ENCODE results near the gene MMP17. TPM values are rescaled to one million over a fixed set of nuclear protein-coding genes. Genes with fewer than 3 reads are reported as not detected.
"Not testable (repeated sequence)": the region's sequence is repeated elsewhere in the genome, so short reads cannot be mapped to it uniquely, and the experiment has no call there.

MMP17 gene
- total and polyA plus RNA-seq, 10 of the 15 experiments (the other 5 are each of a cell fraction or from before 2014, with no cell fraction given) = 0.11 to 0.28 (median 0.23) TPM; not detected in 7

DNA sequence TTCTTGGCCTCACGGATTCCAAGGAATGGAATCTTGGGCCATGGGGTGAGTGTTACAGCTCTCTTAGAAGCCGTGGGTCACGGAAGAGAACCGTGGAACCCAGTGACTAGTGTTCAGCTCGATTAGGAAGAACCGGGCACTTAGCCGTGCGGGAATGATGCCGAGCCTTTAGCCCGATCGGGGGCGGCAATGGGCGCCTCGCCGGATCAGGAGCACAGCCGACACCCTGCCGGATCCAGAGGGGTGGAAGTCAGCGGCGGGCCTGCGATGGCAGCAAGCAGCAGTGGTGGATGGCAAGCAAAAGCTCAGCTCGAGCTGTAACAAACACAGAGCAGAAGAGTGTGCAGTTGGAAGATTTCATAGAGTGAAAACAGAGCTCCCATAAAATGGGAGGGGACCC, 45.1 kb downstream of the MMP17 start:
- Histone ChIP-seq H4K20me1 (ENCODE audit: control insufficient read depth, insufficient read depth) (no peaks in the 10 kb centered on the region), H2AFZ (ENCODE audit: control insufficient read depth, low read depth, low read length) (no peak overlapping the region), H3K27me3 (replicated peaks in 1 of 2; ENCODE audit: control insufficient read depth in 2 of 2, insufficient read depth in 2 of 2, low read length in 1 of 2) (no peaks in the 10 kb centered on the region), H3K79me2 (ENCODE audit: control insufficient read depth, insufficient read depth, low read length) (no peaks in the 10 kb centered on the region), H3K4me1 (ENCODE audit: control insufficient read depth, insufficient read depth, low read length) (no peaks in the 10 kb centered on the region), H3K27ac (ENCODE audit: control insufficient read depth, insufficient read depth) (no peak overlapping the region), H3K9me3 (replicated peaks; ENCODE audit: control insufficient read depth, insufficient read depth, low read length) (no peaks in the 10 kb centered on the region), H3K36me3 (ENCODE audit: control insufficient read depth in 2 of 2, insufficient read depth in 2 of 2, low read length in 1 of 2) (no peaks in the 10 kb centered on the region), H3K4me3 (no peak overlapping the region), H3K9ac (ENCODE audit: control insufficient read depth, insufficient read depth, low read length) (no peak overlapping the region), H3K4me2 (ENCODE audit: control insufficient read depth, insufficient read depth) (no peak overlapping the region)
- ChIA-PET SMC1A (ENCODE audit: uncharacterized antibody, unreplicated experiment) (no interaction called here), RAD21 (ENCODE audit: unreplicated experiment) (no interaction called here), POLR2A (interaction anchor here (0.6 kb wide), 1 partner anchor 175 kb away, joined by 3 read pairs; no protein-coding TSS in a partner anchor), CTCF (no interaction called here)
- BruUV-seq (replicated peaks) = no TSS peak
- intact Hi-C loops (cut with micrococcal nuclease; ENCODE audit: unreplicated experiment) (no loop called here), in situ Hi-C loops (cut with MboI) (no loop called here)
- no peak for FAIRE-seq
- 76% methylated on average over 21 of the region's 21 CpGs for WGBS (ENCODE audit: insufficient coverage, insufficient replicate concordance, low lambda C conversion rate, missing lambda C conversion rate)
- no peak for ATAC-seq
- TF ChIP-seq, protein P1, sequence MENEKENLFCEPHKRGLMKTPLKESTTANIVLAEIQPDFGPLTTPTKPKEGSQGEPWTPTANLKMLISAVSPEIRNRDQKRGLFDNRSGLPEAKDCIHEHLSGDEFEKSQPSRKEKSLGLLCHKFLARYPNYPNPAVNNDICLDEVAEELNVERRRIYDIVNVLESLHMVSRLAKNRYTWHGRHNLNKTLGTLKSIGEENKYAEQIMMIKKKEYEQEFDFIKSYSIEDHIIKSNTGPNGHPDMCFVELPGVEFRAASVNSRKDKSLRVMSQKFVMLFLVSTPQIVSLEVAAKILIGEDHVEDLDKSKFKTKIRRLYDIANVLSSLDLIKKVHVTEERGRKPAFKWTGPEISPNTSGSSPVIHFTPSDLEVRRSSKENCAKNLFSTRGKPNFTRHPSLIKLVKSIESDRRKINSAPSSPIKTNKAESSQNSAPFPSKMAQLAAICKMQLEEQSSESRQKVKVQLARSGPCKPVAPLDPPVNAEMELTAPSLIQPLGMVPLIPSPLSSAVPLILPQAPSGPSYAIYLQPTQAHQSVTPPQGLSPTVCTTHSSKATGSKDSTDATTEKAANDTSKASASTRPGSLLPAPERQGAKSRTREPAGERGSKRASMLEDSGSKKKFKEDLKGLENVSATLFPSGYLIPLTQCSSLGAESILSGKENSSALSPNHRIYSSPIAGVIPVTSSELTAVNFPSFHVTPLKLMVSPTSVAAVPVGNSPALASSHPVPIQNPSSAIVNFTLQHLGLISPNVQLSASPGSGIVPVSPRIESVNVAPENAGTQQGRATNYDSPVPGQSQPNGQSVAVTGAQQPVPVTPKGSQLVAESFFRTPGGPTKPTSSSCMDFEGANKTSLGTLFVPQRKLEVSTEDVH (IDR thresholded peaks at IDR 0.05; ENCODE audit: low read depth, partially characterized antibody) = no peak
- TF ChIP-seq CBX5 (IDR thresholded peaks at IDR 0.05; ENCODE audit: low read depth) (no peak), TCF12 (IDR thresholded peaks at IDR 0.05; ENCODE audit: low read depth, low read length) (no peak), HDGF (IDR thresholded peaks at IDR 0.05) (no peak), BMI1 (IDR thresholded peaks at IDR 0.05; ENCODE audit: borderline replicate concordance) (no peak), MTA3 (IDR thresholded peaks at IDR 0.05; ENCODE audit: borderline replicate concordance, low read length) (no peak)
- TF ChIP-seq, protein P2, sequence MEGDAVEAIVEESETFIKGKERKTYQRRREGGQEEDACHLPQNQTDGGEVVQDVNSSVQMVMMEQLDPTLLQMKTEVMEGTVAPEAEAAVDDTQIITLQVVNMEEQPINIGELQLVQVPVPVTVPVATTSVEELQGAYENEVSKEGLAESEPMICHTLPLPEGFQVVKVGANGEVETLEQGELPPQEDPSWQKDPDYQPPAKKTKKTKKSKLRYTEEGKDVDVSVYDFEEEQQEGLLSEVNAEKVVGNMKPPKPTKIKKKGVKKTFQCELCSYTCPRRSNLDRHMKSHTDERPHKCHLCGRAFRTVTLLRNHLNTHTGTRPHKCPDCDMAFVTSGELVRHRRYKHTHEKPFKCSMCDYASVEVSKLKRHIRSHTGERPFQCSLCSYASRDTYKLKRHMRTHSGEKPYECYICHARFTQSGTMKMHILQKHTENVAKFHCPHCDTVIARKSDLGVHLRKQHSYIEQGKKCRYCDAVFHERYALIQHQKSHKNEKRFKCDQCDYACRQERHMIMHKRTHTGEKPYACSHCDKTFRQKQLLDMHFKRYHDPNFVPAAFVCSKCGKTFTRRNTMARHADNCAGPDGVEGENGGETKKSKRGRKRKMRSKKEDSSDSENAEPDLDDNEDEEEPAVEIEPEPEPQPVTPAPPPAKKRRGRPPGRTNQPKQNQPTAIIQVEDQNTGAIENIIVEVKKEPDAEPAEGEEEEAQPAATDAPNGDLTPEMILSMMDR (IDR thresholded peaks at IDR 0.05 in 2 of 3, conservative IDR thresholded peaks at IDR 0.05 in 1 of 3; ENCODE audit: control insufficient read depth in 2 of 3, extremely low read depth in 1 of 3, insufficient read depth in 1 of 3, low read depth in 3 of 3, low read length in 3 of 3) = no peak
- DNase-seq (ENCODE audit: low read depth, low spot score) = no peak

DNA sequence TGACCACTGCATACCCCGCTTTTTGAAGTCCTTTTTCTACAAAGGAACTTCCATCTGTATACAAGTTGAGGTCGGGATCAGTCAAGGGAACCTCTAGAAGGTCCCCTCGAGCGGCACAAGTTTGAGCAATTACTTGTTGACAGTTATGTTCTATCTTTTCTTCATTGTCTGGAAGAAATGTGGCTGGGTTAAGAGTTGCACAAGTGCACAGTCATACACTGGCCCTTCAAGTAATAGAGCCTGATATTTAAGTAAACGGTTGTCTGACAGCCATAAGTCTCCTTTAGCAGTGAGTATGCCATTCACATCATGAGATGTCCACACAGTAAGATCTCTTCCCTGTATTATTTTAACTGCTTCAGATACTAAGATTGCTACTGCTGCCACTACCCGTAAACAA, 46.8 kb downstream of the MMP17 start:
- H3K36me3 ChIP-seq (ENCODE audit: control insufficient read depth in 2 of 2, insufficient read depth in 2 of 2, low read length in 1 of 2); POLR2A ChIA-PET; H4K20me1 ChIP-seq (ENCODE audit: control insufficient read depth, insufficient read depth); H3K4me1 ChIP-seq (ENCODE audit: control insufficient read depth, insufficient read depth, low read length); in situ Hi-C loops (cut with MboI); H3K4me3 ChIP-seq; intact Hi-C loops (cut with micrococcal nuclease; ENCODE audit: unreplicated experiment); H3K27me3 ChIP-seq (replicated peaks in 1 of 2; ENCODE audit: control insufficient read depth in 2 of 2, insufficient read depth in 2 of 2, low read length in 1 of 2); H3K79me2 ChIP-seq (ENCODE audit: control insufficient read depth, insufficient read depth, low read length); SMC1A ChIA-PET (ENCODE audit: uncharacterized antibody, unreplicated experiment); RAD21 ChIA-PET (ENCODE audit: unreplicated experiment); BruUV-seq (replicated peaks); H3K27ac ChIP-seq (ENCODE audit: control insufficient read depth, insufficient read depth); H3K9ac ChIP-seq (ENCODE audit: control insufficient read depth, insufficient read depth, low read length); H2AFZ ChIP-seq (ENCODE audit: control insufficient read depth, low read depth, low read length); CTCF ChIA-PET; H3K9me3 ChIP-seq (replicated peaks; ENCODE audit: control insufficient read depth, insufficient read depth, low read length); H3K4me2 ChIP-seq (ENCODE audit: control insufficient read depth, insufficient read depth); FAIRE-seq; DNase-seq (ENCODE audit: low read depth, low spot score); ATAC-seq: not testable (repeated sequence)
- 43% methylated on average over 6 of the region's 6 CpGs for WGBS (ENCODE audit: insufficient coverage, insufficient replicate concordance, low lambda C conversion rate, missing lambda C conversion rate)

DNA sequence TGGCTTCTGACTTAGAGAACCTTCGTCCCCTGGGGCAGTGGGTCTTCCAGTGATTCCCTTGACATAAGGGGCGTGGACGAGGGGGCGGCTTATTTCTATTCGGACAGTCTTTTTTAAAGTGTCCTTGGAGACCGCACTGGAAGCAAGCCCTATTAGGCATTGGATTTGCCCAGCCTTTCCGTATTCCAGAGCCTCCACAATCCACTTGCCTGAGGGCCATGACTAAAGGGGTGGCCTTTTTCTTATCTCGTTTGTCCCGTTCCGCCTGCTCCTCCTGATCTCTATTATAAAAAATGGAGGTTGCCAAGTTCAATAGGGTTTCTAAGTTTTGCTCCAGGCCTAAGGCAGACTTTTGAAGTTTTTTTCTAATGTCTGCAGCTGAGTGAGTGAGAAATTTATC, 49.0 kb downstream of the MMP17 start:
- H3K4me2 ChIP-seq (ENCODE audit: control insufficient read depth, insufficient read depth); H3K36me3 ChIP-seq (ENCODE audit: control insufficient read depth in 2 of 2, insufficient read depth in 2 of 2, low read length in 1 of 2); H3K79me2 ChIP-seq (ENCODE audit: control insufficient read depth, insufficient read depth, low read length); BruUV-seq (replicated peaks); H3K4me1 ChIP-seq (ENCODE audit: control insufficient read depth, insufficient read depth, low read length); FAIRE-seq; SMC1A ChIA-PET (ENCODE audit: uncharacterized antibody, unreplicated experiment); RAD21 ChIA-PET (ENCODE audit: unreplicated experiment); H3K9ac ChIP-seq (ENCODE audit: control insufficient read depth, insufficient read depth, low read length); POLR2A ChIA-PET; H4K20me1 ChIP-seq (ENCODE audit: control insufficient read depth, insufficient read depth); H3K27ac ChIP-seq (ENCODE audit: control insufficient read depth, insufficient read depth); CTCF ChIA-PET; H3K9me3 ChIP-seq (replicated peaks; ENCODE audit: control insufficient read depth, insufficient read depth, low read length); in situ Hi-C loops (cut with MboI); H3K27me3 ChIP-seq (replicated peaks in 1 of 2; ENCODE audit: control insufficient read depth in 2 of 2, insufficient read depth in 2 of 2, low read length in 1 of 2); ATAC-seq; intact Hi-C loops (cut with micrococcal nuclease; ENCODE audit: unreplicated experiment); H2AFZ ChIP-seq (ENCODE audit: control insufficient read depth, low read depth, low read length); DNase-seq (ENCODE audit: low read depth, low spot score); H3K4me3 ChIP-seq: not testable (repeated sequence)
- WGBS (ENCODE audit: insufficient coverage, insufficient replicate concordance, low lambda C conversion rate, missing lambda C conversion rate) = 57% methylated on average over 10 of the region's 10 CpGs

Measured in GM12878 (cell line).